Nephron progenitor cell (in vitro differentiated cells): Measurements from ENCODE around the gene CCR8.

Experiments
- DNase-seq: peaks from one replicate; pipeline ENCODE4 v3.0.0; 2021
- H3K27ac Mint-ChIP-seq: 2 replicates; pipeline ENCODE4 v1.8.0; 2021; ENCODE audit warnings: mild to moderate bottlenecking, moderate library complexity, mixed read lengths
- H3K27me3 Mint-ChIP-seq: 2 replicates; pipeline ENCODE4 v1.8.0; 2021; ENCODE audit warnings: mild to moderate bottlenecking, low read depth, mixed read lengths; ENCODE audit not compliant: poor library complexity
- H3K36me3 Mint-ChIP-seq: 2 replicates; pipeline ENCODE4 v1.8.0; 2021; ENCODE audit warnings: low read depth, mixed read lengths
- H3K4me1 Mint-ChIP-seq: 2 replicates; pipeline ENCODE4 v1.8.0; 2021; ENCODE audit warnings: mixed read lengths
- H3K4me3 Mint-ChIP-seq: 2 replicates; pipeline ENCODE4 v1.8.0; 2021; ENCODE audit warnings: mild to moderate bottlenecking, moderate library complexity, mixed read lengths
- H3K9me3 Mint-ChIP-seq: 2 replicates; pipeline ENCODE4 v1.8.0; 2021; ENCODE audit warnings: mild to moderate bottlenecking, moderate library complexity, mixed read lengths
- CTCF ChIP-seq: fragments of 200-600 bp; sonication (generic); IDR thresholded peaks from 2 replicates; pipeline ENCODE4 v1.5.0; 2021; ENCODE audit warnings: antibody characterized with exemption

The CCR8 gene

GRCh38 chr3:39295184-39295775, 34.2 kb upstream of the CCR8 start:
- no peak for TF ChIP-seq CTCF
- Mint-ChIP-seq H3K27me3 (peaks cover 12% of the 10 kb centered on the region), H3K9me3 (peaks cover 37% of the 10 kb centered on the region), H3K36me3 (peaks cover 4% of the 10 kb centered on the region), H3K4me3 (no peak overlapping the region), H3K27ac (no peak overlapping the region), H3K4me1 (peaks cover 16% of the 10 kb centered on the region)
- no peak for DNase-seq

GRCh38 chr3:39296197-39297077, 33.1 kb upstream of the CCR8 start:
- Mint-ChIP-seq H3K4me3 (no peak overlapping the region), H3K4me1 (peaks cover 12% of the 10 kb centered on the region), H3K27me3 (peaks cover 17% of the 10 kb centered on the region), H3K9me3 (peaks cover 48% of the 10 kb centered on the region), H3K27ac (no peak overlapping the region), H3K36me3 (peaks cover 8% of the 10 kb centered on the region)
- DNase-seq = no peak
- no peak for TF ChIP-seq CTCF

- TF ChIP-seq CTCF = no peak
- Mint-ChIP-seq H3K9me3 (peaks cover 69% of the 10 kb centered on the region), H3K4me1 (peaks cover 9% of the 10 kb centered on the region), H3K4me3 (no peak overlapping the region), H3K27ac (no peak overlapping the region), H3K36me3 (peaks cover 13% of the 10 kb centered on the region), H3K27me3 (peaks cover 26% of the 10 kb centered on the region)
- no peak for DNase-seq
Observed at GRCh38 chr3:39299279-39299678, 30.2 kb upstream of the CCR8 start.

- Mint-ChIP-seq H3K9me3 (peaks cover 81% of the 10 kb centered on the region), H3K4me1 (no peaks in the 10 kb centered on the region), H3K27ac (no peak overlapping the region), H3K4me3 (no peak overlapping the region), H3K36me3 (peaks cover 9% of the 10 kb centered on the region), H3K27me3 (peaks cover 28% of the 10 kb centered on the region)
- TF ChIP-seq CTCF = no peak
- no peak for DNase-seq
Observed at GRCh38 chr3:39302178-39302577, 27.3 kb upstream of the CCR8 start.

- Mint-ChIP-seq H3K27ac (no peak overlapping the region), H3K27me3 (peaks cover 21% of the 10 kb centered on the region), H3K4me1 (no peaks in the 10 kb centered on the region), H3K36me3 (peaks cover 9% of the 10 kb centered on the region), H3K4me3 (no peak overlapping the region), H3K9me3 (peaks cover 58% of the 10 kb centered on the region)
- no peak for TF ChIP-seq CTCF
- no peak for DNase-seq
Observed at GRCh38 chr3:39313289-39313688, 16.2 kb upstream of the CCR8 start.
